Activated naive CD4-positive, alpha-beta T cell treated with anti-CD3 and anti-CD28 coated beads, Interleukin-2, amount 50 U/mL, for 16 hours (primary cell): Measurements from ENCODE around the gene FBLIM1.

Source experiments
- DNase-seq: peaks from one replicate; pipeline ENCODE4 v3.0.0-alpha.2; 2020

Gene FBLIM1

DNA sequence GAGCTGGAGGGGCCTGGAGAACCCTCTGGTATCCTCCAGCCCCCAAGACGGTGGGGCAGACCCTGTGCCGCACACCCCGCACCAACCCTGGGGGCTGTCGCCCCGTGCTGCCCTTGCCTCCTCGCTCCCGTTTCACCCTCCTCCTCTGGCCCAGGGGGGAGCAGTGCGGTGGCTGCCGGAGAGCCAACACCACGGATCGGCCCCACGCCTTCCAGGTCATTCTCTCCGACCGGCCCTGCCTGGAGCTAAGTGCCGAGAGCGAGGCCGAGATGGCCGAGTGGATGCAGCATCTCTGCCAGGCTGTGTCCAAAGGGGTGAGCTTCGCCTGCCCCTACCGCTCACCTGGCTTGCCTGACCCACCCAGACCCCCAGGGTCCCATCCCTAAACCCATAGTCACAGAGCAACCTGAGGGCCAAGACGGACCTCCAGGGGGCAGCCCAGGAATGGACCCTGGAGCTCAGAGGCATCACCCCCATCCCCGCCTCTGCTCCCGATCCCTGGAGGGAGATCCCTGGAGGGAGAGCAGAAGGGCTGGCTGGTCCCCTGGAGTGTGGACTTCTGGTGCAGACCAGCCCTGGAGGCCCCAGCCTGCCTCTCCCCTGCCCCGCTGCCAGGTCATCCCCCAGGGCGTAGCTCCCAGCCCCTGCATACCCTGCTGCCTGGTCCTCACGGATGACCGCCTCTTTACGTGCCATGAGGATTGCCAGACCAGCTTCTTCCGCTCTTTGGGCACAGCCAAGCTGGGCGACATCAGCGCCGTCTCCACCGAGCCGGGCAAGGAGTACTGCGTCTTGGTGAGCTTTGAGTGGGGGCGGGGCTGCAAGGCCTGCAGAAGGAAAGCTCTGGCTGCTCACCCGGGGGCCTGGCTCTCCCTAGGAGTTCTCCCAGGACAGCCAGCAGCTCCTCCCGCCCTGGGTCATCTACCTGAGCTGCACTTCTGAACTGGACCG lies 26.6 kb upstream of the FBLIM1 start:
- DNase-seq: no peak

DNA sequence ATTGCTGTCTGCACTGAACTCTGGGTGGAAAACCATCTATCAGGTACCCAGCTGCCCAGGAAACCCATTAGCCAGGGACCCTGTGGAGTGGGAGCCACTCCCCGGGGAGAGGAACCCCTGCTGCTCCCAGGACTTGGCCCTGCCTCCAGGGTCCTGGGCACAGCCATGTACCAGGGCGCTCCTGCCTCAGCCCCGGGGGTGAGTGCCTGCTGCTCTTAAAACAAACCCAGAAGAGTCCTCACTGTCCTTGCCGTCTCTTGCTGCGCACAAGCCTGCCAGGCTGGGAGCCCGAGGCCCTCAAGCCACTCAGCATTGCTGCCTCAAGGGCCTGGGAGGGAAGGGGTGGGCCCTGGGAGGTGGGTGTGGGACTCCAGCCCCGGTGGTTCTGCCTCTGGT lies 25.9 kb upstream of the FBLIM1 start:
- no peak for DNase-seq

DNA sequence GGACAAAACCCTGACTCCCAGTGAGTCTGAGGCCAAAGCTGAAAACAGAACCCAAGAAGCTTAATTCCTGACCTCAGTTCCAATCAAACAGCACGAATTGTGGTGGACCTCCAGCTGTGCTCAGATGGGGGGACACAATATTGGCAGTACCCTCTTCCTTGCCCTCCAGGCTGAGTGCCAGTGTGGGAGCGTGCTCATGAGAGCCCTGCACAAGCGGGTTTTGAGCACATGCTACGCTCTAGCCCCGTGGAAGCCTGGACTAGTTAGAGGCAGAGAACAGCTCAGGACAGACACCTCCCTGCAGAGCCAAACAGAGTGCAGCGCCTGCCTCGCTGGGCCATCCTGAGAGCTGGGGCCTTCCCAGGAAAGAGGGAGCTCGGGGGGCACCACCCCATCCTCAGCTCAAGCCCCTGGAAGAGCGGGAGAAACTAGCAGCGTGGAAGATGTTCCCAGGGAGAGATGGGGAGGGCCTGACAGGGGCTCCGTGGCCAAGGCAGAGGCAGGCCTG lies 25.3 kb upstream of the FBLIM1 start:
- DNase-seq: no peak

DNA sequence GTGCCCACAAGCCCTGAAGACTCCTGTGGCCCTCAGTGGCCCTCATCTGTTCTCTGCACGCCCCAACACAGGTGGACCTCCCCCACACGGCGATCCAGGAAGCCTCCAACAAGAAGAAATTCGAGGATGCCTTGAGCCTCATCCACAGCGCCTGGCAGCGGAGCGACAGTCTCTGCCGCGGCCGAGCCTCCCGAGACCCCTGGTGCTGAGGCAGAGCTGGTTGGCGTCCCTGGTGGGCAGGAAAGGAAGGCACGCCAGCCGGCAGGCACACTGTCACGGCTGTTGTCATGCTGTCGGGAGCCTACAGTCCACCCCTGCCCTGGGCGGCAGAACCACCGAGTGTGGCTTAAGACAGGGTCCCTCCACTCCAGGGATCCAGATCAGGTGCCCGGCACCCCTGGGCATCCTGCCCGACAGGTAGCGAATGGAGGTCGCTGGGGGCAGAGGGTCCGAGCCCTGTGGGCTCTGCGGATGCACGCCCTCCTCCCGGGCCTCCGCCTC lies 24.8 kb upstream of the FBLIM1 start:
- no peak for DNase-seq

DNA sequence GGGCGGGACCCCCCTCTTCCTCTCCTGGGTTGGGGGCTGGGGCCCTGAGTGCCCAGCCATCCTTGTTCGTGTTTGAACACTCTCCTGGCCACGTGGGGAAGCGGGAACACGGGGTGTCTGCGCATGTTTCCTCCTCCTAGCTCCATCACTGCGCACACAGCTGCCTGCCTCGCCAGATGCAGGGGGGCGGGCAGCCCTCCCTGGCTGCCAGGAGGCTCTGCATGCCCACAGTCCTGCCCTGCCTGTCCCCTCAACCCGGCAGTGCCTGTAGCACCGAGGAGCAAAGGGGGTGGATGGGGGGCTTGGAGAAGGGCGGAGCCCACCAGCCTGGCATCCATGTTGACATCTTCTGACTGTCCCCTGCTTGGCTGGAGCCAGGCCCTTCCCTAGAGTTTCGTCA lies 24.3 kb upstream of the FBLIM1 start:
- no peak for DNase-seq

DNA sequence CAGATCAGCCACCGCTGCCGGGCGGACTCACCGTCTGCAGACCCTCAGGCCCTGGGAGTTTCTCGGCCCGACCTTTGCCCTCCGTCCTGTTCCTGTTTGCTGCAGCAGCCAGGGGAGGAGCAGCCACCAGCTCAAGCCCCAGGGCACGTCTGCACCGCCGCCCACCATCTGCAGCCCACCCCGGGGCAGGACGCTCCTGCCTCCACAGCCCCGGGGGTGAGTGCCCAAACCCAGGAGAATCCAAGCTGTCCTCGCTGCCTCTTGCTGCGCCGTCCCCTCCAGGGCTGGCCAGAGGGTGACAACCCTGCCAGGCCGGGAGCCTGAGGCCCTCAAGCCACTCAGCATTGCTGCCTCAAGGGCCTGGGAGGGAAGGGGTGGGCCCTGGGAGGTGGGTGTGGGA lies 23.7 kb upstream of the FBLIM1 start:
- DNase-seq: no peak

DNA sequence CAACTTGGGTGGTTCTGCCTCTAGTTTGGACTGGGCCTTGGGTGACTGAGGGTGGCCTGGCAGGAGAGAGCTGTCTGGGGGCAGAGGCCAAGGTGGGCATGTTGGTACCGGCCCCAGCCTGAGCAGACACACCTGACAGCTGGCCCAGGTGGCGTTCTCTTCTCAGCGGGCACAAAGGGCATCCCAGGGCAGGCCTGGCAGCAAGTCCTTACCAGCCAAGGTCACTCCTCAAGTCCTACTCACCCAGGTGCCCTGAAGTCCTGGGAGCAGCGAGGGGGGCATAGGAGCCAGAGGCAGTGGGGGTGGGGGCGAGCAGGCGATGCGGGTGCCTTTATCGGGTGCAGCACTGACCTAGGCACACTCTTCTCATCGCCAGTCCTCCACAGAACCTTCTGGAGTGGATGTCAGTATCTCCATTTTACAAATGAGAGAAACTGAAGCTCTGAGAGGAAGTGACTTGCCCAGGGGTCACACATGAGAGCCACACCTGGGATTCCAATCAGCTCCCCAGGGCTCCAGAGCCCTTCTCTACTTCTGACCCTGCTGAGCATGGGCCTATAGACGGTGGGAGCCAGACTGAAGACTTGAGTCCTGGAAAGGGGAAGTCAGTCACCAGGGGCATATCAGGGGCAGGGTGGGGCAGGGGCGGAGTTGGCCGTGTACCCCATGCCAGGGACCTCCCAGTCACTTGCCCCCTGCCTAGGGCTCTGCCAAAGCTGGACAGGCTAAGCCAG lies 23.1 kb upstream of the FBLIM1 start:
- DNase-seq: no peak

DNA sequence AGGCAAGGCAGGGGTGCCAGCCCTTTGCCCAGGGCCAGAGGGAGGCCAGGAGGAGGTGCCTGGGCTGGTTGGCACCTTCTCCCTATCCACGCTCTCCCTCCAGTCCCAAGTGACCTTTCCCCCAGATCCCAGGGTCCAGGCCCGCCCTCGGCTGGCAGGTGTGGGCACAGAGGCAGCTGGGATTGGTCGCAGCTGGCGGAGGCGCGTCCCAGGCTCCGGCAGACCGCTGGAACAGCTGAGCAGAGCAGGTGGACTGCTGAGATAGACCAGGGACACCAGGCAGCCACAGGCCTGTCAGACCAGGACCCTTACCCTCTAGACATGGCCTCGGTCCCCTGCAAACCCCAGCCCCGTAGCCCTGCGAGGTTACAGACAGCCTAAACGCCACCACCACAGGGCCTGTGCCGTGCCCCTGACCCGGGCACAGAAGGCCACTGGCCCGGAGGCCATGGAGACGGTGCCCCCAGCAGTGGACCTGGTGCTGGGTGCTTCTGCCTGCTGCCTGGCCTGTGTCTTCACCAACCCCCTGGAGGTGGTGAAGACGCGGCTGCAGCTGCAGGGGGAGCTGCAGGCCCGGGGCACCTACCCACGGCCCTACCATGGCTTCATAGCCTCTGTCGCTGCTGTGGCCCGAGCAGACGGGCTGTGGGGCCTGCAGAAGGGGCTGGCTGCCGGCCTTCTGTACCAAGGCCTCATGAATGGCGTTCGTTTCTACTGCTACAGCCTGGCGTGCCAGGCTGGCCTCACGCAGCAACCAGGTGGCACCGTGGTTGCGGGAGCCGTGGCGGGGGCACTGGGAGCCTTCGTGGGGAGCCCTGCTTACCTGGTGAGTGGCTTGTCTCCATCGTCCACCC lies 22.3 kb upstream of the FBLIM1 start, which contains the start of gene SLC25A34:
TSS of gene SLC25A34 (plus strand) at position 221 of the 854 bp plus-strand sequence. CDS start at position 449, 228 bp downstream.
- DNase-seq: no peak

DNA sequence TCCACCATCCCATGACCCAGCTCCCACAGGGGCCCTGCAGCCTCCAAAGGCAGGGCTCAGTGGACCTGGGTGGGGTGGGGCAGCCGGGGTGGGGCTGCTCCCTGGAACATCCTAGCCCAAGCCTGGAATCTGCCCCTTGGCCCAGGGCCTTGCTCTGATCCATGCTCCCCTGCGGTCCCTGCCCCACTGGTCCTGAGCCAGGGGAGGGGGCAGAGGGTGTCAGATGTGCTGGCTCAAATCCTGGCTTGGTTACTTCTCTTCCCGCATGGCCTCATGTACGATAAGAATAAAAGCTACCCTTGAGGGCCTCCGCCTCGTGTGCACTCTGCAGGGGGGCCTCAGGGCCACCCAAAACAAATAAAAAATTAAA lies 21.7 kb upstream of the FBLIM1 start:
- no peak for DNase-seq

DNA sequence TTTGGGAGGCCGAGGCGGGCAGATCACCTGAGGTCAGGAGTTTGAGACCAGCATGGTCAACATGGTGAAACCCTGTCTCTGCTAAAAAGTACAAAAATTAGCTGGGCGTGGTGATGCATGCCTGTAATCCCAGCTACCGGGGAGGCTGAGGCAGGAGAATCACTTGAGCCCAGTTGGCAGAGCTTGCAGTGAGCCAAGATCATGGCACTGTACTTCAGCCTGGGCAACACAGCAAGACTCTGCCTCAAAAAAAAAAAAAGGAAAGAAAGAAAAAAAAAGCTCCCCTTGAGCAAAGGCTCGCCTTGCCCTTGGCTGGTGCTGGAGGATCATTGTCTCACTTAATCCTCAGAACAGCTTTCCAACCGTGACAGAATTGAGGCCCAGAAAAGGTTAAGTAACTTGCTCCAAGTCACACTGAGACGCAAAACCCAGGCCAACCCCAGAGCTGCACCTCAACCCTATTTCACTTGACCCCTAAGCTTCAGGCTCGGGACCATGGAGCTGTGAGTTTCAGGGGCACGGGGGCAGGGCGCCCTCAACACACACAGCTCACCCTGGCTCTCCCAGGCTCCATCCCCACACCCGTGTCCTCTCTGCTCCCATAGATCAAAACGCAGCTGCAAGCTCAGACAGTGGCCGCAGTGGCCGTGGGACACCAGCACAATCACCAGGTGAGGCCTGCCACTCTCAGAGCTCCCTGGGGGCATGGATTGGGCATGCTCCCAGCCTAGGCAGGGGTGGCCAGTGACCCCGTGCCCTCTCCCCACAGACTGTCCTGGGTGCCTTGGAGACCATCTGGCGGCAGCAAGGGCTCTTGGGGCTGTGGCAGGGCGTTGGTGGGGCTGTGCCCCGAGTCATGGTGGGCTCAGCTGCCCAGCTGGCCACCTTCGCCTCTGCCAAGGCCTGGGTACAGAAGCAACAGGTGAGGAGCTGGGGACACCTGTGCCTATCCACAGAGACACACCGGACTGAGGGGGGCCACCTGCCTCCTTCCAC lies 21.0 kb upstream of the FBLIM1 start:
- no peak for DNase-seq

DNA sequence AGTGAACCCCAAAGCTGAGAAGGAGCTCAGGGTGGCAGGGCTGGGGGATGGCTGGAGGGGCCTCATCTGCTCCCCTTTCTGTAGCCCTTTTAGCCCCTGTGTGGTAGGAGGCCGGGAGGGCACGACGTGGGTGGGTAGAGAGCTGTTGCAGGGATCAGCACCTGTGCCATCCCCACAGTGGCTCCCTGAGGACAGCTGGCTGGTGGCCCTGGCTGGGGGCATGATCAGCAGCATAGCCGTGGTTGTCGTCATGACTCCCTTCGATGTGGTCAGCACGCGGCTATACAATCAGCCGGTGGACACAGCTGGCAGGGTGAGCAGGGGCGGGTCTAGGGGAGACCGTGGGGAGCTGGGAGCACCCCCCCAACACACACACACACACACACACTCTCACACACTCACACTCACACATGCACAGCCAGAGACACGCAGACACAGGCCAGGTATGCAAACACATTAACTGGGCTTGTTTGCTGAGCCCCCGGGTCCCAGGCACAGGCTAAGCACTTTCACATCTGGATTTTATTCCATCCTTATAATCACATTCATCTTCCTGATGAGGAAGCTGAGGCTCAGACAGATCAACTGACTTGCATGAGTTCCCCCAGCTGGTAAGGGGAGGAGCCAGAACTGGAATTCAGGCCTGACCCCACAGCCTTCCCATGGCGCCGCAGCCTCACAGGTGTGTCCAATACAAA lies 20.0 kb upstream of the FBLIM1 start:
- no peak for DNase-seq

DNA sequence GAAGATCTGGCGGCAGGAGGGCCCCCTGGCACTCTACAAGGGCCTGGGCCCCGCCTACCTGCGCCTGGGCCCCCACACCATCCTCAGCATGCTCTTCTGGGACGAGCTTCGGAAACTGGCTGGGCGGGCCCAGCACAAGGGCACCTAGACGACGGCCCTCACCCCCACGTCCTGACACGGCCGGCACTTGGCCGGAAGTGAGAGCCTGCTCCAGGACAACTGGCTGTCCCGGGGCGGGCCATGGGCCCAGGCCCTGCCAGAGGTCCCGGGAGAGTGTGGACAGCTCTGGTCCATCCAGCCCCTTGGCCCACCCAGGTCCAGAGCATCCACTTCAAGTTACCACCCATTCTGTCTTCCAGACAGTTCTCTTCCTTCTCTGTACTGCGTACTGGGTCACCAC lies 19.3 kb upstream of the FBLIM1 start:
- DNase-seq: no peak

DNA sequence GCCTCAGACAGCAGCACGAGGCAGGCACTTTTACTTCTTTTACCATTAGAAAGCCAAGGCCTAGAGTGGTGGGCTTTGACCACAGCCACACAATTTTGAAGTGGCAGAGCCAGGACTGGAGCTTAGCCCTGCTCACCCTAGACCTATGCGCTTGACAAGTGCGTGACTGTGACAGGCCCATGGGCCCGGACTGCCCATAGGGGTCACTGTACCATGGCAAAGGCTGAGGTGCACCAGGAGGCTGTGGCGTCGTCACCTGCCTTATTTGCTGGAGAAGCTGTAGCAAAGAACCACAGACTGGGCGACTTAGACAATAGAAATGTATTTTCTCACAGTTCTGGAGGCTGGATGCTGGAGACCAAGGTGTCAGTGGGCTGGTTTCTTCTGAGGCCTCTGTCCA lies 18.9 kb upstream of the FBLIM1 start:
- DNase-seq: no peak

DNA sequence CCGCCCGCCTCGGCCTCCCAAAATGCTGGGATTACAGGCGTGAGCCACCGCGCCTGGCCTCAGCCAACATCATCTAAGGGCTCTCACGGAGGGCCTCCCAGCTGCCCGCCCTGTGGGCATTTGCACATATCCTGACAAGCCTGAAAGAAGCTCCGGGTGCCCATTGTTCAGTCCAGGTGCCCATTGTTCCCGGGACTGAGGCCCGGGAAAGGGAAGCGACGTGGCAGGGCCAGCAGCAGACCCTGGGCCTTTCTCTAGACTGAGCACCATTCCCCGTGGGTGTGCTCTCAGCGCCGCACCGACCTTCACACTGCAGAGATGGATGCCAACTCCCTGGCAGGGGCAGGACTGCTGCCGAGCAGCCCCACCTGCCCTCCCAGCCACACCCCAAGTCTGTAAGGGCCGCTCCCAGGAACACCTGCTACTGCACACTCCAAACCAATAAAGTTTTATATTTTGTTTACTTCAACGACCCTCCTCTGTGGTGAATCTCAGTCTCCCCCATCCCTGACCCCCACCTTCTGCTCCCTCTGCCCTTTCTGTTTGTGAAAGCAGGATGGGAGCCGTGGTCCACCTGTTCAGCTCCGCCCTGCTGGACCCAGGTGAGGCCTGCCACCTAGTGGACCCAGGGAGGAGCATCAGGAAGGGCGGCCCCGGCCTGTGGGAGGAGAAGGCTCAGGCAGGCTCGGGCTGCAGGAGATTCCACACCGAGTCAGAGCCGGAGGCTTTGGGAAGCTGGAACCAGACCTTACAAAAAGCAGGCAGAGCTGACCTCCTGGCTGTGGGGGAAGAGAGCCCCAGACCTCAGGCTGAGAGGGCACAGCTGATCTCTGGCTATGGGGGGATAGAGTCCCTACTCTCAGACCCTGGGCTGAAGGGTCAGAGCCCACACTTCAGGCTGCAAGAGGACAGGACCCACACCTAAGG lies 17.4 kb upstream of the FBLIM1 start:
- peak; percentile 65 for DNase-seq

DNA sequence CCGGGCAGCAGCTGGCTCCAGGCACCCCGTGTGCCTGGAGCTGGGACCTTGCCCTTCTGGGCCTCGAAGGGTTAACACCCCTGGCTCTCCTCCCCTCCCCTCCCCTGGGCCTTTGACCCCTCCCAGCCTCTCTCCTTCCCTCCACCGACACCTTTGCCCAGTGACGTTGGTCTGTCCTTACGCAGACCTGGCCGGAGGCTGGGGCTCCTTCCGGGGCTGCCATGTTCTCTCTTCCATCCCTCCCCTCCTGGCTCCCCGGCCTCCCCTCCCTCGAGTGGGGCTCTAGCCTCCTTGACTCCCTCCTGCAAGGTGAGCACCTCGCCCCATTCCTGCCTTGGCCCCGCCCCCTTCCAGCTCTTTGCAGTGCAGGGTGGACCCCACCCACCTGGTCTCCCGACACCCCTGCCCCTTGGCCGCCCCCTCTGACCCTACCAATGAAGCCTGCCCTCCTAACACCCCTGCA lies 16.2 kb upstream of the FBLIM1 start, which contains the start of gene TMEM82:
TSS of gene TMEM82 (plus strand) at position 161 of the 463 bp plus-strand sequence. CDS start at position 222, 61 bp downstream.
- no peak for DNase-seq

DNA sequence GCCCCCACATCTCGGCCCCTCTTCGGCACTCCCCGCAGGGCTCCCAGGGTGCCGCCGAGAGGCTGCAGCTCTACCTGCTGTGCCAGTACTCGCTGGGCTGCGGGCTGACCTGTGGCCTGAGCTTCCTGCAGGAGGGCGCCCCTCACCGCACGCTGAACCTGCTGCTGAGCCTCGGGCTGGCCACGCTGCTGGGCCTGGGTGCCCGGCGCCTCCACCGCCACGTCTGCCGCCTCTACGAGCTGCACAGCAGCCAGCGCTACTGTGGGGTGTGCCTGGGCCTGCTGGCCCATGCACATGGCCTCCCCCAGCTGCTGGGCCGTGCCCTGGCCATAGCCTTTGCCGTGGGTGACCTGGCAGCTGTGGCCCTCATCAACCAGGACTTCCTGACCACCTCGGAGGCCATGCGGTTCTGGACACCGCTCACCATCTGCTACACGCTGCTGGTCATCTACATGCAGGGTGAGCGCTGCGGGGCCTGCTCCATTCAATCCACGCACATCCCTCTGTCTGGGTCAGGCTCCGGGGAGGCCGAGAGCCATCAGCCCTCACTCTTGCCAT lies 14.4 kb upstream of the FBLIM1 start:
- no peak for DNase-seq

DNA sequence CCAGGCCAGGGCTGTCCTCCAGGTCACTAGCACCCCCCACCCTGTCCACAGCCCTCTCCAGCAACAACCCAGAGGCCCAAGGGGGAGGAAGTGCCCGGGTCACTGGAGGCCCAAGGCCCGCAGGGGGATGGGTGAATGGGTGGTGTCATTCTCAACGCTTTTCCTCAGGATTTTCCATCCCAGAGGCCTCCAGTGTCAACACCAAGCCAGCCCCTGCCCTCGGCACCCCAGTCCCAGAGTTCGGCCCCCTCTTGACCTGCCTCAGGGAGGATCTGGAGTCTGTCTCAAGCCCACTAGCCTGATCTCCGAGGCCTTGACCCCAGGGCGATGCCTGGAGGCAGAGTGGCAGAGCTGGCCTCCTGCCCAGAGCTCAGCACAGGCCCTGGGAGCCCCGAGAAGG lies 11.2 kb upstream of the FBLIM1 start:
- DNase-seq: no peak

DNA sequence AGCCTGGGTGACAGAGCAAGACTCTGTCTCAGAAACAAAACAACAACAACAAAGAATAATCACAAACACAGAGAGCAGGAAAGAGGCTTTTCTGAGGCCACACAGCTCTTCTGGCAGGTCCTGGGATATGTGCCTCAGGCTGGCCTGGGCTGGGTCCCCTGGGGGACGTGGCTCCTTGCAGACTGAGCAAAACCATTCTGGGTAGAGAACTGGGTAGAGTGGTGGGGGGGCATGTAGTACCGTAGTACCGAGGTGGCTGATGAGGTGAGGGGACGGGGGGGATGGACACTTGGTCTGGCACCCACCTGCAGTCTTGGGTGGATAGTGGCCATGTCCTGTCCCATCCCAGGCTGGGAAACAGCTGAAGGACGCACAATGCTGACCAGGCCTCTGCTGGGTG lies 10.3 kb upstream of the FBLIM1 start:
- no peak for DNase-seq
